Testis (tissue), 3 donors: ENCODE results near the gene ZGPAT. TPM values are rescaled to one million over a fixed set of nuclear protein-coding genes. Genes with fewer than 3 reads are reported as not detected.

Experiments
- polyA plus RNA-seq: library from polyadenylated mRNA; stranded (reverse); fragments of 350-450 nt; fragmentation: Illumina TruSeq; extraction: RNeasy Lipid Tissue Mini Kit (QIAGEN cat#74804); gene quantifications from one replicate; pipeline ENCODE4 v1.2.3, GENCODE V29; 2014; ENCODE audit warnings: low read depth, low replicate concordance; ENCODE audit not compliant: insufficient read depth
- small RNA-seq, 2 donors: library from RNA; depleted of rRNA; stranded (forward); fragments of <200 nt; gene quantifications; one replicate each; pipeline ENCODE3, GENCODE V24; 2016
- total RNA-seq, 2 donors: library from RNA; depleted of rRNA; stranded (reverse); fragments of >200 nt; gene quantifications; one replicate each; pipeline ENCODE4 v1.2.3, GENCODE V29; 2016

ZGPAT gene
- total and polyA plus RNA-seq, 3 donors from 2014 or later = 43.1 to 57.3 (median 53.1) TPM

Small RNA genes within 50 kb of the gene (small RNA-seq; reads per million reads assigned to genes)
- gene LIME1 = 0 to 0.18 reads per million in 2 donors
- 0 reads per million in 2 donors for gene TNFRSF6B

Other genes starting within 250 kb of the ZGPAT start
- gene KCNQ2, start 235.4 kb upstream of the ZGPAT start, total RNA-seq = 10 to 100 TPM; 49.2 to 60.9 TPM
- gene KCNQ2, start 235.4 kb upstream of the ZGPAT start, polyA plus RNA-seq = 36.2 TPM
- gene EEF1A2, start 209.0 kb upstream of the ZGPAT start, total RNA-seq = 10 to 100 TPM in 1 of 2 donors, 1 to 10 TPM in 1; 9.8 to 15.9 TPM
- 19.1 TPM for gene EEF1A2, start 209.0 kb upstream of the ZGPAT start, polyA plus RNA-seq
- 100 to 1,000 TPM; 431 to 529 TPM for gene PPDPF, start 187.3 kb upstream of the ZGPAT start, total RNA-seq
- gene PPDPF, start 187.3 kb upstream of the ZGPAT start, polyA plus RNA-seq = 207 TPM
- under 1 TPM in 1 of 2 donors, not detected in 1; 0.37 TPM for gene PTK6, start 170.7 kb upstream of the ZGPAT start, total RNA-seq
- gene PTK6, start 170.7 kb upstream of the ZGPAT start, polyA plus RNA-seq = 0.26 TPM
- under 1 TPM; 0.19 to 0.24 TPM for gene SRMS, start 160.3 kb upstream of the ZGPAT start, total RNA-seq
- 0.42 TPM for gene SRMS, start 160.3 kb upstream of the ZGPAT start, polyA plus RNA-seq
- gene FNDC11, start 153.9 kb upstream of the ZGPAT start, total RNA-seq = 100 to 1,000 TPM in 1 of 2 donors, 10 to 100 TPM in 1; 85.4 to 121 TPM
- gene FNDC11, start 153.9 kb upstream of the ZGPAT start, polyA plus RNA-seq = 147 TPM
- 10 to 100 TPM; 13.5 to 22.9 TPM for gene HELZ2, start 133.8 kb upstream of the ZGPAT start, total RNA-seq
- 7.1 TPM for gene HELZ2, start 133.8 kb upstream of the ZGPAT start, polyA plus RNA-seq
- gene GMEB2, start 80.9 kb upstream of the ZGPAT start, total RNA-seq = 10 to 100 TPM; 31.0 to 33.1 TPM
- gene GMEB2, start 80.9 kb upstream of the ZGPAT start, polyA plus RNA-seq = 20.3 TPM
- 10 to 100 TPM in 1 of 2 donors, 1 to 10 TPM in 1; 8.4 to 16.5 TPM for gene STMN3, start 54.6 kb upstream of the ZGPAT start, total RNA-seq
- 15.1 TPM for gene STMN3, start 54.6 kb upstream of the ZGPAT start, polyA plus RNA-seq
- 10 to 100 TPM; 56.8 to 84.6 TPM for gene RTEL1, start 49.7 kb upstream of the ZGPAT start, total RNA-seq
- 34.2 TPM for gene RTEL1, start 49.7 kb upstream of the ZGPAT start, polyA plus RNA-seq
- 10 to 100 TPM; 26.2 to 30.5 TPM for gene TNFRSF6B, start 11.4 kb upstream of the ZGPAT start, total RNA-seq
- gene TNFRSF6B, start 11.4 kb upstream of the ZGPAT start, polyA plus RNA-seq = 3.0 TPM
- gene ARFRP1, start 63 bp upstream of the ZGPAT start, total RNA-seq = 10 to 100 TPM; 55.4 to 55.6 TPM
- gene ARFRP1, start 63 bp upstream of the ZGPAT start, polyA plus RNA-seq = 37.8 TPM
- 10 to 100 TPM; 41.4 to 47.4 TPM for gene LIME1, start 28.6 kb downstream of the ZGPAT start, total RNA-seq
- gene LIME1, start 28.6 kb downstream of the ZGPAT start, polyA plus RNA-seq = 5.6 TPM
- 100 to 1,000 TPM; 123 to 141 TPM for gene SLC2A4RG, start 31.7 kb downstream of the ZGPAT start, total RNA-seq
- 64.4 TPM for gene SLC2A4RG, start 31.7 kb downstream of the ZGPAT start, polyA plus RNA-seq
- gene ZBTB46, start 123.2 kb downstream of the ZGPAT start, total RNA-seq = 10 to 100 TPM; 12.5 to 15.4 TPM
- 5.2 TPM for gene ZBTB46, start 123.2 kb downstream of the ZGPAT start, polyA plus RNA-seq
- gene ABHD16B, start 153.5 kb downstream of the ZGPAT start, total RNA-seq = 10 to 100 TPM; 13.8 to 20.9 TPM
- 10.8 TPM for gene ABHD16B, start 153.5 kb downstream of the ZGPAT start, polyA plus RNA-seq
- gene TPD52L2, start 157.2 kb downstream of the ZGPAT start, total RNA-seq = 100 to 1,000 TPM; 100 to 132 TPM
- gene TPD52L2, start 157.2 kb downstream of the ZGPAT start, polyA plus RNA-seq = 89.9 TPM
- 10 to 100 TPM; 58.2 to 64.8 TPM for gene DNAJC5, start 187.1 kb downstream of the ZGPAT start, total RNA-seq
- gene DNAJC5, start 187.1 kb downstream of the ZGPAT start, polyA plus RNA-seq = 35.6 TPM
- gene UCKL1, start 248.4 kb downstream of the ZGPAT start, total RNA-seq = 10 to 100 TPM; 72.6 to 78.0 TPM
- gene UCKL1, start 248.4 kb downstream of the ZGPAT start, polyA plus RNA-seq = 35.0 TPM